Testis (tissue), 2 donors: ENCODE measurements around the gene EDEM3.

Experiments
- POLR2A ChIP-seq: fragments of 450-650 bp; IDR thresholded peaks from one replicate; pipeline ENCODE4 v1.6.1; 2017; ENCODE audit warnings: antibody characterized with exemption, mild to moderate bottlenecking, moderate library complexity
- TF ChIP-seq, protein P1 (sequence below), 3 experiments: fragments of 450-650 bp in 2 of 3; fragments of 200-600 bp in 1 of 3; sonication (generic) in 1 of 3; IDR thresholded peaks; one replicate each; pipeline ENCODE4 v1.5.1; 2016 to 2019; ENCODE audit warnings: antibody characterized with exemption in 3 of 3, mild to moderate bottlenecking in 2 of 3, moderate library complexity in 1 of 3

DNA sequence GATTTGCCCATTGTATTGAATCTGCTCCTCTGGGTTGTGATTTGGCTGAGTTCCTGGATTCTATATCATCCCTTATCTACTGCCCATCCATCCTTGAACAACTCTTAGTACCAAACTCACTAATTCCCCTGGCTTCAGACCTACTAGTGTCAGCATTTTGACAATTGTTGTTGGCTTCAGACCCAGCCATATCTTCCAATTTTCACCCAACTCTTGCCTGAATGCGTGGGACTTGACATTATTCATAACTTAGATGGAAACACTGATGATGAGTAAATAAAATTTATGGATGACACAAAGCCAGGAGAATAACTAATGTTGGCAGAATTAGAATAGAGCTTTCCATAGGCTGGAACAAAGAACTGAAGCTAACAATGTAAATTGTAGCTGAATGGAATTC lies 27.3 kb upstream of the EDEM3 start:
- TF ChIP-seq, protein P1, sequence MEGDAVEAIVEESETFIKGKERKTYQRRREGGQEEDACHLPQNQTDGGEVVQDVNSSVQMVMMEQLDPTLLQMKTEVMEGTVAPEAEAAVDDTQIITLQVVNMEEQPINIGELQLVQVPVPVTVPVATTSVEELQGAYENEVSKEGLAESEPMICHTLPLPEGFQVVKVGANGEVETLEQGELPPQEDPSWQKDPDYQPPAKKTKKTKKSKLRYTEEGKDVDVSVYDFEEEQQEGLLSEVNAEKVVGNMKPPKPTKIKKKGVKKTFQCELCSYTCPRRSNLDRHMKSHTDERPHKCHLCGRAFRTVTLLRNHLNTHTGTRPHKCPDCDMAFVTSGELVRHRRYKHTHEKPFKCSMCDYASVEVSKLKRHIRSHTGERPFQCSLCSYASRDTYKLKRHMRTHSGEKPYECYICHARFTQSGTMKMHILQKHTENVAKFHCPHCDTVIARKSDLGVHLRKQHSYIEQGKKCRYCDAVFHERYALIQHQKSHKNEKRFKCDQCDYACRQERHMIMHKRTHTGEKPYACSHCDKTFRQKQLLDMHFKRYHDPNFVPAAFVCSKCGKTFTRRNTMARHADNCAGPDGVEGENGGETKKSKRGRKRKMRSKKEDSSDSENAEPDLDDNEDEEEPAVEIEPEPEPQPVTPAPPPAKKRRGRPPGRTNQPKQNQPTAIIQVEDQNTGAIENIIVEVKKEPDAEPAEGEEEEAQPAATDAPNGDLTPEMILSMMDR (IDR thresholded peaks at IDR 0.05): no peak
- no peak for TF ChIP-seq POLR2A
